ENCODE measurements around the gene GGACT. TPM values are rescaled to one million over a fixed set of nuclear protein-coding genes. Genes with fewer than 3 reads are reported as not detected.

Gene GGACT
- total RNA-seq, 1 experiment from 2014 or later: 1.8 TPM

Other genes starting within 250 kb of the GGACT start
- gene TMTC4, start 86.0 kb upstream of the GGACT start, total RNA-seq (2014; rRNA removed): 8.7 and 13.0 TPM in 2 replicates